Stomach smooth muscle (tissue), 2 donors: Measurements from ENCODE around the gene ZNF689.
"Not testable (repeated sequence)": the region's sequence is repeated elsewhere in the genome, so short reads cannot be mapped to it uniquely, and the experiment has no call there.

ENCODE experiments used
- H3K27ac ChIP-seq: one replicate; pipeline ENCODE4 v1.7.0; 2013; ENCODE audit warnings: mild to moderate bottlenecking, low read length, inconsistent platforms
- H3K27me3 ChIP-seq, 2 donors: one replicate each; pipeline ENCODE4 v1.7.0; 2013; ENCODE audit warnings: low read length in 2 of 2; ENCODE audit not compliant: insufficient read depth in 2 of 2, control insufficient read depth in 1 of 2
- H3K36me3 ChIP-seq, 2 donors: one replicate each; pipeline ENCODE4 v1.7.0; 2013; ENCODE audit warnings: low read length in 2 of 2; ENCODE audit not compliant: control insufficient read depth in 2 of 2, insufficient read depth in 2 of 2
- H3K4me1 ChIP-seq: one replicate; pipeline ENCODE4 v1.7.0; 2013; ENCODE audit warnings: low read length; ENCODE audit not compliant: control insufficient read depth, insufficient read depth
- H3K4me3 ChIP-seq, 2 donors: one replicate each; pipeline ENCODE4 v1.7.0; 2013; ENCODE audit warnings: low read length in 2 of 2
- H3K9ac ChIP-seq, 2 donors: one replicate each; pipeline ENCODE4 v1.7.0; 2013; ENCODE audit warnings: low read length in 2 of 2, mild to moderate bottlenecking in 1 of 2
- H3K9me3 ChIP-seq, 2 donors: one replicate each; pipeline ENCODE4 v1.7.0; 2013; ENCODE audit warnings: low read length in 2 of 2; ENCODE audit not compliant: control insufficient read depth in 2 of 2
- donor health status: healthy.
- donor health status: Pancreatic carcinoma.

The ZNF689 gene

DNA sequence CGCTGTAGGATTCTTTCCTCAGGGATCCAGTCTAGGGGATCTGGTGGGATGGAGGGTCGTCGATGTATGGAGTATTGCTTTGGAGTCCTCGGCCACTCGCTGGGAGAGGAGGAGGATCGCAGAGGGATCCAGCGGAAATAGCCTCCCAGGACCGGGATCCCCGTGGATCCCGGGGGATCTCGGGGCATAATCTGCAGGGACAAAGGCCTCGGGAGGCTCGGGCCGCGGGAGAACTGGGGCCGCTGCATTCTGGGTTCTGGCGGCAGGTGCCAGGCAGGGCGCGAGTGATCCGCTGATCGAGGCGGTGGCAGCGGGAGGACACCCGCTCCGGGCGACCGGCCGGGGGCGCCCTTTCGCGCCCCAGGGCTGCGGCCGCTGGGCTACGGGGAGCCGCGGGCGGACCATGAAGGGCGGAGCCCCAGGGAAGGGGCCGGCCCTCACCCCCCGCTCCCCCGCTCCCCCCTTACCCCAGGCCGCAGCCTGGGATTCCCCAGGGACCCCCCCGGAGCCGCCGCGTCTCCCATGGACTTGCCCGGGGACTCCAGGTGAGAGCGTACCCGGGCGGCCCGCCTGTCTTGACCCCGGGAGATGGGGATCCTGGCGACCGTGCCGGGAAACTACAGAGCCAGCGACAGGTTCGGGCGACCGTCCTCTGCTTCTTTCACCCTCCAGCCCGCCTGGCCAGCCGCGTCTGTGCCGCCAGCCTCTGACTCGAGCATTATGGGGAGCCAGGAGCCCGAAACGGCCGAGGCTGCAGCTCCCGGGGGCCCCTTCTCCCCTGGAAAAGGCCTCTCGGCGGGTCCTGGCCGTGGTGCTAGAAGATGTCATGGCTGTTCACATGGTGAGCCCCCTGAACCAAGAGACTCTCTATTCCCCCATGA lies 41.2 kb upstream of the ZNF689 start:
- peak overlapping the region; percentile 95 to 98 for H3K9ac ChIP-seq
- H3K36me3 ChIP-seq: peaks cover 28 to 31% of the 10 kb centered on the region in 2 donors
- peak overlapping the region; percentile 97 for H3K27ac ChIP-seq
- H3K9me3 ChIP-seq: no peaks in the 10 kb centered on the region
- peaks cover 27% of the 10 kb centered on the region for H3K4me1 ChIP-seq
- H3K4me3 ChIP-seq: peak overlapping the region; percentile 87 to 96
- no peaks in the 10 kb centered on the region for H3K27me3 ChIP-seq

- Histone ChIP-seq H3K27me3 (no peaks in the 10 kb centered on the region), H3K4me1 (peaks cover 27% of the 10 kb centered on the region), H3K27ac (peak within 1 kb of the TSS; percentile 97)
Observed at GRCh38 chr16:30650369-30651123, 40.4 kb upstream of the ZNF689 start, which contains the start of gene PRR14. PRR14 (plus strand) TSS chr16:30650960; CDS start chr16:30651646, 686 bp downstream.

DNA sequence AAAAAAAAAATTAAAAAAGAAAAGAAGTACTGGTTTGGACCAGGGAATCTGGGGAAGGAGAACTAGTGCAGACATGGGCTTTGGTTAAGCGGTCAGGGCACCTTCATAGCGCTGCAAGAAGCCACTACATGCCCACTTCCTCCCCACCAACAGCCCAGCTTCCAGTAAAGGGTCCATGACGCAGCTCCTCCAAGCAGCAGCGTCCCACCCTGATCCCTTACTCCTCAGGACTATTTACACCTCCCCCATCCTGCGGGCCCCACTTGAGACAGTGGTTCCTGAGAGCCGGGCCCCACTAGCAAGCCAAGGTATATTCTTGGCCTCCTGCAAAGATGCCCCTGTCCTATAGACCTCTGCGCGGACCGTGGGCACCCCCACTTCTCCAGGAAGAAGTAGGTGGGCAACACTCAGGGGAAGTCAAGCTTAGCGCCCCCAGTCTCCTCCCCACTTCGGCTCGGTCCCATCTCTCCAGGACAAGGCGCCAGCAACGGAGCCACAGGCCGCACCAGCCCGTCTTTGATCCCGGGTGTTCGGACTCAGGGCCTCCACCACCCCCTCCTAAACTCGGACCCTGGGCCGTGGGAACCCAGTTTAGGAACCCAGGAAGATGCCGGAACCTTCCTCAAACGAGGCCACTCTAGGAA lies 39.7 kb upstream of the ZNF689 start:
- Histone ChIP-seq H3K9ac (peak overlapping the region; percentile 80 to 89), H3K27me3 (no peaks in the 10 kb centered on the region), H3K27ac (peak overlapping the region; percentile 97), H3K4me3 (peak overlapping the region; percentile 84 to 96), H3K9me3 (no peaks in the 10 kb centered on the region), H3K36me3 (peaks cover 16 to 21% of the 10 kb centered on the region in 2 donors), H3K4me1 (peaks cover 27% of the 10 kb centered on the region)

More at GRCh38 chr16:30650369-30651123, 40.4 kb upstream of the ZNF689 start, which contains the start of gene PRR14:
- peak within 1 kb of the TSS; percentile 87 to 96 for H3K4me3 ChIP-seq
- peaks cover 23 to 27% of the 10 kb centered on the region in 2 donors for H3K36me3 ChIP-seq
- peak within 1 kb of the TSS; percentile 95 to 98 for H3K9ac ChIP-seq
- H3K9me3 ChIP-seq: no peaks in the 10 kb centered on the region

DNA sequence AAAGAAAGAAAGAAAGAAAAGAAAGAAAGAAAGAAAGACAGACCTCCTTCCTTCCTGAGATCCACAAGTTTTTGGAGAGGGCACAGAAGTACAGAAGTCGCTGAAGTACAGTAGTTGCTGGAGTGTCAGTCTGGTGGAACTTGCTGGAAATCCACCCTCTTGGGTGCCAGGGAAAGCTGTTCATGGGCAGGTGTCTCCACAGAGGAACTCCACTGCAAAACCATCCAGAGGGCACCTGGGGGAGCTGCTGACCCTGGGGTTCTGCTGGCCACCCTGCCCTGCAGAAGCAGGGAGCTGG lies 37.0 kb upstream of the ZNF689 start:
- no peaks in the 10 kb centered on the region for H3K9me3 ChIP-seq
- H3K9ac ChIP-seq: no peak overlapping the region
- peaks cover 14% of the 10 kb centered on the region for H3K4me1 ChIP-seq
- no peaks in the 10 kb centered on the region for H3K36me3 ChIP-seq
- H3K27ac ChIP-seq: no peak overlapping the region
- no peaks in the 10 kb centered on the region for H3K27me3 ChIP-seq
- H3K4me3 ChIP-seq: no peak overlapping the region

DNA sequence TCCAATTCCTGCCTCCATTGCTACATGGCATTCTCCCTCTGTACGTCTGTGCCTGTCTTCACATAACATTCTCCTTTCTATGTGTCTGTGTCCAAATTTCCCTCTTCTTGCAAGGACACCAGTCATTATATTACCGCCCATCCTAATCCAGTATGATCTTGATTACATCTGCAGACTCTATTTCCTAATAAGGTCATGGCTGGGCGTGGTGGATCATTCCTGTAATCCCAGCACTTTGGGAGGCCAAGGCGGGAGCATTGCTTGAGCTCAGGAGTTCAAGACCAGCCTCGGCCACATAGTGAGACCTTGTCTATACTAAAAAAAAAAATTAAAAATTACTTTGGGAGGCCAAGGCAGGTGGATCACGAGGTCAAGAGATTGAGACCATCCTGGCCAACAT lies 35.5 kb upstream of the ZNF689 start:
- H3K27ac ChIP-seq: no peak overlapping the region
- no peaks in the 10 kb centered on the region for H3K9me3 ChIP-seq
- no peaks in the 10 kb centered on the region for H3K36me3 ChIP-seq
- H3K4me3 ChIP-seq: no peak overlapping the region
- no peaks in the 10 kb centered on the region for H3K27me3 ChIP-seq
- H3K9ac ChIP-seq: no peak overlapping the region
- H3K4me1 ChIP-seq: peaks cover 8% of the 10 kb centered on the region

- H3K4me1 ChIP-seq: no peaks in the 10 kb centered on the region
- H3K4me3 ChIP-seq: no peak overlapping the region
- H3K36me3 ChIP-seq: no peaks in the 10 kb centered on the region
- no peaks in the 10 kb centered on the region for H3K9me3 ChIP-seq
- no peak overlapping the region for H3K9ac ChIP-seq
- H3K27ac ChIP-seq: no peak overlapping the region
- no peaks in the 10 kb centered on the region for H3K27me3 ChIP-seq
Observed at GRCh38 chr16:30644334-30644830, 34.2 kb upstream of the ZNF689 start.

GRCh38 chr16:30641378-30641982 lies 31.3 kb upstream of the ZNF689 start:
- Histone ChIP-seq H3K4me1 (no peaks in the 10 kb centered on the region), H3K9me3 (no peaks in the 10 kb centered on the region), H3K27ac (no peak overlapping the region), H3K36me3 (no peaks in the 10 kb centered on the region), H3K4me3 (no peak overlapping the region), H3K27me3 (no peaks in the 10 kb centered on the region), H3K9ac (no peak overlapping the region)

- H3K9me3 ChIP-seq: no peaks in the 10 kb centered on the region
- no peaks in the 10 kb centered on the region for H3K27me3 ChIP-seq
- no peaks in the 10 kb centered on the region for H3K36me3 ChIP-seq
Observed at GRCh38 chr16:30637944-30638343, 27.8 kb upstream of the ZNF689 start.

GRCh38 chr16:30637139-30637538 lies 26.9 kb upstream of the ZNF689 start:
- not testable (repeated sequence) for H3K27ac ChIP-seq, H3K27me3 ChIP-seq, H3K36me3 ChIP-seq, H3K9me3 ChIP-seq, H3K9ac ChIP-seq, H3K4me3 ChIP-seq
- peaks cover 10% of the 10 kb centered on the region for H3K4me1 ChIP-seq

More at GRCh38 chr16:30637944-30638343, 27.8 kb upstream of the ZNF689 start:
- no peak overlapping the region for H3K4me3 ChIP-seq
- no peak overlapping the region for H3K27ac ChIP-seq
- no peak overlapping the region for H3K9ac ChIP-seq
- peaks cover 10% of the 10 kb centered on the region for H3K4me1 ChIP-seq

GRCh38 chr16:30636599-30636998 lies 26.4 kb upstream of the ZNF689 start:
- H3K27me3 ChIP-seq: no peaks in the 10 kb centered on the region
- H3K9me3 ChIP-seq: no peaks in the 10 kb centered on the region
- no peak overlapping the region for H3K27ac ChIP-seq

More at GRCh38 chr16:30636599-30636998, 26.4 kb upstream of the ZNF689 start:
- H3K9ac ChIP-seq: no peak overlapping the region
- H3K4me1 ChIP-seq: peaks cover 10% of the 10 kb centered on the region
- H3K4me3 ChIP-seq: no peak overlapping the region
- H3K36me3 ChIP-seq: no peaks in the 10 kb centered on the region
